Chondrocyte (in vitro differentiated cells): ENCODE results near the gene ISM2. TPM values are rescaled to one million over a fixed set of nuclear protein-coding genes. Genes with fewer than 3 reads are reported as not detected.

Experiments used
- DNase-seq: peaks from one replicate; pipeline ENCODE4 v3.0.0; 2021; ENCODE audit warnings: mixed read lengths, low spot score
- H3K27ac Mint-ChIP-seq: one replicate; pipeline ENCODE4 v1.8.0; 2021; ENCODE audit warnings: mild to moderate bottlenecking, moderate library complexity, mixed read lengths; ENCODE audit not compliant: unreplicated experiment
- H3K27me3 Mint-ChIP-seq: 2 replicates; pipeline ENCODE4 v1.8.0; 2021; ENCODE audit warnings: low read depth, mixed read lengths
- H3K36me3 Mint-ChIP-seq: 2 replicates; pipeline ENCODE4 v1.8.0; 2021; ENCODE audit warnings: low read depth, mixed read lengths
- H3K4me1 Mint-ChIP-seq: 2 replicates; pipeline ENCODE4 v1.8.0; 2021; ENCODE audit warnings: low read depth, mild to moderate bottlenecking, mixed read lengths
- H3K4me3 Mint-ChIP-seq: one replicate; pipeline ENCODE4 v1.8.0; 2021; ENCODE audit warnings: mild to moderate bottlenecking, moderate library complexity, mixed read lengths; ENCODE audit not compliant: unreplicated experiment
- H3K9me3 Mint-ChIP-seq: 2 replicates; pipeline ENCODE4 v1.8.0; 2021; ENCODE audit warnings: low read depth, mixed read lengths
- CTCF ChIP-seq: fragments of 200-600 bp; sonication (generic); IDR thresholded peaks from 2 replicates; pipeline ENCODE4 v1.5.0; 2021; ENCODE audit warnings: antibody characterized with exemption, mild to moderate bottlenecking, moderate library complexity
- total RNA-seq: library from RNA; stranded (reverse); gene quantifications from 3 replicates; pipeline ENCODE4 v1.2.1, GENCODE V29; 2021

Gene ISM2
- total RNA-seq, 1 donor from 2014 or later = 0.20 TPM

DNA sequence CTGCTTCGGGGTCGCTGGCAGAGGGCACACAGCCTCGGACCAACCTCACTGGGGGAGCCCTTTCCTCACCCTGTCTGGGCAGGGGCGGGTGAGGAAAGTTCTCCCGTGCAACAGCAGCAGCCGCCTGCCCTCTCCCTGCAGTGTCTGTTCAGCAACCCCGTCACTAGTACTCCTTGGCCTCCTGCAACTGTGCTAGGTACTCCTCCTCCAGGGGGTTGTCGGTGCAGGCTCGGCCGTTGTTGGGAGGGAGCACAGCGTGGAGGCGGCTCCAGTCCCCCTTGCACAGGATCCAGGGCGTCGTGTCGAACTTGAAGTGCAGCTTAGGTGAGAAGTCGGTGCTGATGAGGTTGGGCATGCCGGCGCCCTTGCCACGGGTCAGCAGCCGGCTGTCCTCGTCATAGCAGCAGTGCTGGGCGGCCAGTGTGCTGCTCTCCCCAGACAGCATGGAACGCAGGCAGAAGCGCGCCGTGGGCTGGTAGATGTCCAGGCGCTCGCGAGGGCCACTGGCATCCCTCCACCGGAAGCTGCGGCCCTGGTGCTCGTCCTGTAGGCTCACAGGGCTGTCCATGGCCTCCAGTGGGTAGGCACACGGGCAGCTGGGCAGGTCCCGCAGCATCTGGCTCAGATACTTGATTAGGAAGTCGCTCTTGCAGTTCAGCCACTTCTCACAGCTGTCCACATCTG is 23.0 kb downstream of the ISM2 start:
- Mint-ChIP-seq H3K27me3 (no peaks in the 10 kb centered on the region), H3K4me1 (no peaks in the 10 kb centered on the region), H3K27ac (no peak overlapping the region), H3K36me3 (no peaks in the 10 kb centered on the region), H3K4me3 (no peak overlapping the region), H3K9me3 (no peaks in the 10 kb centered on the region)
- DNase-seq = no peak
- no peak for TF ChIP-seq CTCF

GRCh38 chr14:77474479-77475177 is 24.0 kb downstream of the ISM2 start:
- H3K4me1 Mint-ChIP-seq = no peaks in the 10 kb centered on the region
- H3K27me3 Mint-ChIP-seq = no peaks in the 10 kb centered on the region
- no peaks in the 10 kb centered on the region for H3K9me3 Mint-ChIP-seq
- no peak for DNase-seq
- H3K36me3 Mint-ChIP-seq = peaks cover 1% of the 10 kb centered on the region
- no peak for TF ChIP-seq CTCF
- no peak overlapping the region for H3K27ac Mint-ChIP-seq
- H3K4me3 Mint-ChIP-seq = no peak overlapping the region

- Mint-ChIP-seq H3K4me3 (no peak overlapping the region), H3K36me3 (peaks cover 7% of the 10 kb centered on the region), H3K27ac (no peak overlapping the region), H3K4me1 (no peaks in the 10 kb centered on the region), H3K9me3 (no peaks in the 10 kb centered on the region), H3K27me3 (no peaks in the 10 kb centered on the region)
- TF ChIP-seq CTCF = no peak
- no peak for DNase-seq
Measured at GRCh38 chr14:77473921-77474320, 24.7 kb downstream of the ISM2 start.

DNA sequence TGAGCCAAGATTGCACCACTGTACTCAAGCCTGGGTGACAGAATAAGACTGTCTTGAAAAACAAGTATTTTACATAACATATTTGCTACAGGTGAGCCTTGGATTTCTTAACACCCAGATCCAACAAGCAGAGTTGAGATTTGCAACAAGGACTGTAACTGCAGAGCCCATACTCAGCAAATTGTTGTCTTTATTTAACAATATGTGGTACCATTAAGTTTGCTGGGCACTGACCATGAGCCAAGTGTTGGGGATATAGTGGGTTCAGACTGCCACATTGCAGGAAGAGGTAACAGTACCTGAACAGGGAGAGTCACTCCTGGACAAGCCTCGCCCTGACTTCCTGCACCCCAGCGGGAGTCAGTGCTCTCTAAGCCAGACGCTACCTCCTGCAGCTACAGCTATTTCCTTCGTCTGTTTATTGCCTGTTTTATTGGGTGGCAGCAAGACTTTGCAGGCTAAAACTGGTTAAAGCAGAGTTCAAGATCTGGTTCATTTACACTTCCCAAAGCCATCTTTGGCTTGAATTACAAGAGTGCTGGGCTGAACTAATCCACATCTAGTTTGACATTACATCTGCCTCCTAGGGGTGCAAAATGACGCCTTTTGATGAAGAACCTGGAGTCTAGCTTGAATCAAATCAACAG is 28.3 kb downstream of the ISM2 start:
- Mint-ChIP-seq H3K4me3 (no peak overlapping the region), H3K27ac (no peak overlapping the region), H3K27me3 (no peaks in the 10 kb centered on the region), H3K4me1 (no peaks in the 10 kb centered on the region), H3K36me3 (peaks cover 28% of the 10 kb centered on the region), H3K9me3 (no peaks in the 10 kb centered on the region)
- no peak for TF ChIP-seq CTCF
- no peak for DNase-seq

DNA sequence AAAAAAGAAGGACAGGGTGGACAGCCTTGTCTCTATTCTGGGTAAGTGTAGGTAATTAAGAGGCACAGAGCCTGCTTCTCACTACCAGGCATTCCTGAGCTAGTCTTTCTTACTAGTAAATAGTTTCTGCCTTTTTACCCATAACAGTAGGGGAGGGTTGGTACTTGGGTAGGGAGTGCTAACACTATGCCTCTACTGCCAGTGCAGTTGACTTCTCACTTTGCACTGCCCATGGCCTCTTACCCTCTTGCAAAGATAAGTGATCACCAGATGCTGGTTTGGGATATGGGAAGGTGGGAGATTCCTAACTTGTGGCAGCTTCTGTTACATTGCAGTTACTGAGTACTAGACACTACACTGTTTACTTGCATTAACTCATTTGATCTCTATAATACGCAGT is 29.1 kb downstream of the ISM2 start:
- H3K4me3 Mint-ChIP-seq = no peak overlapping the region
- no peaks in the 10 kb centered on the region for H3K4me1 Mint-ChIP-seq
- no peaks in the 10 kb centered on the region for H3K27me3 Mint-ChIP-seq
- H3K27ac Mint-ChIP-seq = no peak overlapping the region
- no peak for DNase-seq
- no peak for TF ChIP-seq CTCF
- H3K9me3 Mint-ChIP-seq = no peaks in the 10 kb centered on the region
- peaks cover 31% of the 10 kb centered on the region for H3K36me3 Mint-ChIP-seq
